ENCODE measurements around the gene MYBPC2. TPM values are rescaled to one million over a fixed set of nuclear protein-coding genes. Genes with fewer than 3 reads are reported as not detected.

MYBPC2 gene
- total RNA-seq, 2 donors from 2014 or later, result 0.05 TPM; not detected in 1

DNA sequence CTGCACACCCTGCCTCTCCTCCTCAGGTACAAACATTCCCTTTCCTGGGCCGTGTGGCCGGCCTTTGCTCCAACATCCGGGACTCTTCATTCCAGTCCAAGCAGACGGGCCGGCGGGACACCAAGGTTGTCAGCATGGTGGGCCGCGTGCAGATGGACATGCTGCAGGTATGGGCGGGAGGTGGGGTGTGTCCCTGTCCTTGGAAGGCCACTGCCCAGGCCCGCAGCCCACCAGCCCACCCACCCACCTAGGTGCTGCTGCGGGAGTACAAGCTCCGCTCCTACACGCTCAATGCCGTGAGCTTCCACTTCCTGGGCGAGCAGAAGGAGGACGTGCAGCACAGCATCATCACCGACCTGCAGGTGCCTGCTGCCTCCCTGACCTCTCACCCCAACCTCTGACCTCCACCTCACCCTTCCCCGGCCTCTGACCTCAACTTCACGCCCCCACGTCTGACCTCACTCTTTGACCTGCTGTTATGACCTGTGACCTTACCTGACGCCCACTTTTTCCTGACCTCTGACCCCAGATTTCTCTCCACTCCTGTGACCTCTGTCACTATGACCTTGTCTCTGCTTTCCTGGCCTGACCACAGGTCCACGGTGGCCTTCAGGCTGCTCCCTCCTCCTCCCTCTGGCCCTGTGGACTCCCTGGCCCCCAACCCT lies 26.4 kb upstream of the MYBPC2 start:
- DNase-seq (ENCODE audit: low spot score), result no peak

DNA sequence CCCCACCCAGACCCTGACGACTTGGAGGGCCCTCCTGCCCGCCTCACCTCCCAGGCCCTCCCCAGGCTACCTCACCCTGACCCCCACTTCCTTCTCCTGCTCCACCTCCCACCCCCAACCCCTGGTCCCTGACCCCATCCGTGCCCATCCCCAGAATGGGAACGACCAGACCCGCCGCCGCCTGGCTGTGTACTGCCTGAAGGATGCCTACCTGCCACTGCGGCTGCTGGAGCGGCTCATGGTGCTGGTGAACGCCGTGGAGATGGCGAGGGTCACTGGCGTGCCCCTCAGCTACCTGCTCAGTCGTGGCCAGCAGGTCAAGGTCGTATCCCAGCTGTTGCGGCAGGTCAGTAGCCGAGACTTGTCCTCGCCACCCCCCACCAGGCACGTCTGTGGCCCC lies 25.9 kb upstream of the MYBPC2 start:
- no peak for DNase-seq (ENCODE audit: low spot score)
- intact Hi-C loops (cut with DNase I), result no loop called here

More for the DNA sequence above, 26.4 kb upstream of the MYBPC2 start:
- intact Hi-C loops (cut with DNase I), result no loop called here

- no peak for DNase-seq (ENCODE audit: low spot score)
- intact Hi-C loops (cut with DNase I), result no loop called here
Observed at GRCh38 chr19:50409347-50409746, 23.3 kb upstream of the MYBPC2 start.

- DNase-seq (ENCODE audit: low spot score), result no peak
- intact Hi-C loops (cut with DNase I), result loop anchor here in 1 of 2 donors (10.0 kb wide), 1 partner anchor 45 kb away; the partner anchor contains the start of gene NAPSA
Observed at GRCh38 chr19:50410109-50410508, 22.6 kb upstream of the MYBPC2 start.

DNA sequence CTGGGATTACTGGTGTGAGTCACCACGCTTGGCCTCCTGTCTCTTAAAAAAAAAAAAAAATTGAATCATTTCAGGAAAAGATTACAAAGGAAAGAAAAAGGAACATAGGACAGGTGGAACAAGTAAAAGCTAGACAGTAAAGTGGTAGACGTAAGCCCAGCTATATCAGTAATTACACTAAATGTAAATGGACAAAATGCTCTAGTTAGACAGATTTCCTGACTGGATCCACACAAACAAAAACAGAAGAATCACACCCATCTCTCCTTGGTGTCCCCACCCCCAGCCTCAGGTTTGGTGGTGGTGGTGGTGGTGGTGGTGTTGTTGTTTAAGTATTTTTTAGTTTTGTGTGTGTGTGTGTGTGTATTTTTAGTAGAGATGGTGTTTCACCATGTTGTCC lies 20.3 kb upstream of the MYBPC2 start:
- DNase-seq (ENCODE audit: low spot score), result no peak
- intact Hi-C loops (cut with DNase I), result loop anchor here in 1 of 2 donors (10.0 kb wide), 1 partner anchor 48 kb away; the partner anchor contains the start of gene NAPSA

DNA sequence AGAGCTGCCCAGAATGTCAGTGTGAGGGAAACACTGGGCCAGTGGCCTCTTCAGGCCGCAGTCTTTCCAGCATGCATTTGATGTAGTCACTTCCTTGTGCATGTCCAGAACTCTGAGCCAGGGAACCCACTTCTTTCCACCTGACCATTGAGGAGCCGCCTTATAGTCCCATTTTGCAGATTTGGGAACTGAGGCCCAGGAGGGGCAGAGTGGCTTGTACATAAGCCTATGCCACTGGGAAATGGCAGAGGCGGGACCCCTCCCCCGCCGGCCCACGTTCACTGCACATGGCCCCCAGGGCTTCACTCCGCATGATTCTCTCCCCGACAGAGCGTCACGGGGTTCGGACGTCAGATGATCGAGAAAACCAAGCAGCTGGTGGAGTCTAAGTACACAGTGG lies 19.6 kb upstream of the MYBPC2 start:
- intact Hi-C loops (cut with DNase I), result loop anchor here in 1 of 2 donors (10.0 kb wide), 1 partner anchor 48 kb away; the partner anchor contains the start of gene NAPSA
- no peak for DNase-seq (ENCODE audit: low spot score)

GRCh38 chr19:50413531-50413930 lies 19.2 kb upstream of the MYBPC2 start:
- no peak for DNase-seq (ENCODE audit: low spot score)
- intact Hi-C loops (cut with DNase I), result loop anchor here in 1 of 2 donors (10.0 kb wide), 1 partner anchor 49 kb away; the partner anchor contains the start of gene NAPSA

GRCh38 chr19:50414864-50415660 lies 17.6 kb upstream of the MYBPC2 start:
- intact Hi-C loops (cut with DNase I), result loop anchor here in 1 of 2 donors (10.0 kb wide), 1 partner anchor 50 kb away; the partner anchor contains the start of gene NAPSA

DNA sequence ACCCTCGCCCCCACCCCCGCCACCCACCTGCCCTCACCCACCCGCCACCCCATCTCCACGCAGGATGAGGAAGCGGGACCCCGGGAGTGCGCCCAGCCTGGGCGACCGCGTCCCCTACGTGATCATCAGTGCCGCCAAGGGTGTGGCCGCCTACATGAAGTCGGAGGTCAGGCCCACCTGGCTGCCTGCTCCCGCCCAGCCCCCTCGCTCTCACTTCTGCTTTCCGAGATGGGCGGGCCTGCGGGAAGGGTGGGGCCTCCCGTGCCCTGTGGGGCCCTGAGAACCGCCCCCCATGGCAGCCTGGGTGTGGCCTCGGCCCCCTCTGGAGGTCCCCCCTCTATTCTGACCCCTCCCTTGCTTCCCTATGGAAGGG lies 17.0 kb upstream of the MYBPC2 start:
- intact Hi-C loops (cut with DNase I), result loop anchor here in 1 of 2 donors (10.0 kb wide), 1 partner anchor 51 kb away; the partner anchor contains the start of gene NAPSA
- DNase-seq (ENCODE audit: low spot score), result no peak

More at GRCh38 chr19:50414864-50415660, 17.6 kb upstream of the MYBPC2 start:
- DNase-seq (ENCODE audit: low spot score), result peak; percentile 94

DNA sequence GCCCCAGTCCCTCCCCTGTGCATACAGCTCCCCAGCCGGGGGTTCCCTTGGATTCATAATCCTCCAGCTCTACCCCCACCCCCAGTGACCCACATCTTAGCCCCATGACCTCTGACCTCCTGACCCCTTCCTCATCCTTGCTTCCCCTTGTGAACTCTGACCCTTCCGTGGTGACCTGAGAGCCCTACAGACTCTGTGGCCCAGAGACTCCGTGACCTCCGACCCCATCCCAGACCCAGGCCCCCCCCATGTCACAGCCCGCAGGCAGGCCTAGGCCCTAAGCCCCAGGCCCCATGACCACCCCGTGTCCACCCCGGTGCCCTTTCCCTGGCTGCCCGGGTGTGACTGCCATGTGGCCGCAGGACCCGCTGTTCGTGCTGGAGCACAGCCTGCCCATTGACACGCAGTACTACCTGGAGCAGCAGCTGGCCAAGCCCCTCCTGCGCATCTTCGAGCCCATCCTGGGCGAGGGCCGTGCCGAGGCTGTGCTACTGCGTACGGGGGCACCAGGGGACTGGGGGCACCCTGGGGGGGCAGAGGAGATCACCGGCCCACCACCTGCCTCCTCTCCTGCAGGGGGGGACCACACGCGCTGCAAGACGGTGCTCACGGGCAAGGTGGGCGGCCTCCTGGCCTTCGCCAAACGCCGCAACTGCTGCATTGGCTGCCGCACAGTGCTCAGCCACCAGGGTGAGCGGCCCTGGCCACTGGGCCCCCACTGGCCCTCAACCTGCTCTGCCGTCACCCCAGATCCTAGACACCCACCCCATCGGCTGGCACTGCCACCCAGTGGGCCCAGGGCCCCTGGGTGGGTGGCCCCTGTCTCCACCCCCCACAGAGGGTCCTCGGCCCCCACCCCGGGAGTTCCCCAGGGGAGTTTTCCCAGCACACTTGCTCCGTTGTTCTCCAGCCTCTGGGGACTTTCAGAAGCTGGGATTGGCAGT lies 16.4 kb upstream of the MYBPC2 start:
- DNase-seq (ENCODE audit: low spot score), result peak; percentile 77
- intact Hi-C loops (cut with DNase I), result loop anchor here in 1 of 2 donors (10.0 kb wide), 1 partner anchor 52 kb away; the partner anchor contains the start of gene NAPSA

GRCh38 chr19:50417111-50418081 lies 15.3 kb upstream of the MYBPC2 start:
- intact Hi-C loops (cut with DNase I), result loop anchor here in 1 of 2 donors (10.0 kb wide), 1 partner anchor 53 kb away; the partner anchor contains the start of gene NAPSA
- DNase-seq (ENCODE audit: low spot score), result no peak

- DNase-seq (ENCODE audit: low spot score), result no peak
- intact Hi-C loops (cut with DNase I), result loop anchor here in 1 of 2 donors (10.0 kb wide), 1 partner anchor 54 kb away; the partner anchor contains the start of gene NAPSA
Observed at GRCh38 chr19:50418176-50419021, 14.3 kb upstream of the MYBPC2 start, which contains the start of gene SPIB. Gene SPIB (plus strand): TSS chr19:50418938. CDS start chr19:50418963, 25 bp downstream.

- intact Hi-C loops (cut with DNase I), result loop anchor here in 1 of 2 donors (10.0 kb wide), 1 partner anchor 54 kb away; the partner anchor contains the start of gene NAPSA
Observed at GRCh38 chr19:50419022-50419579, 13.6 kb upstream of the MYBPC2 start.

GRCh38 chr19:50419580-50420035 lies 13.1 kb upstream of the MYBPC2 start:
- no peak for DNase-seq (ENCODE audit: low spot score)

More at GRCh38 chr19:50419022-50419579, 13.6 kb upstream of the MYBPC2 start:
- no peak for DNase-seq (ENCODE audit: low spot score)

DNA sequence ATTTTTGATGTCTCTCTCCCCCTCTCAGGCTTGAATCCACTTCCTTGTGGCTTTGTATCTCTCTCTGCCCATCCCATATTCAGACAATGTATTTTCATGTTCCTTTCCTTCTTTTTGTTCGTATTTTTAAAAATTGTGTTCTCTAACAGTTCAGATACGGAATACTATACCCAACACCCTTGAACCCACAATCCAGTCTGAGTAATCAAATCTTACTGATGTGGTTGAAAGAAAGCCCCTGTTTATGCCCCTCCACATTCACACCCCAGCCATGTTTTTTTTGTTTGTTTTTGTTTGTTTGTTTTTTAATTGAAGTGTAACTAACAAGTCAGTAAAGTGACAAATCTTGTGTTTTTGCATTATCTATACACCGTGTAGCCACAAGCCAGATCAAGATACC lies 12.6 kb upstream of the MYBPC2 start:
- DNase-seq (ENCODE audit: low spot score), result no peak
- intact Hi-C loops (cut with DNase I), result no loop called here

More at GRCh38 chr19:50419580-50420035, 13.1 kb upstream of the MYBPC2 start:
- intact Hi-C loops (cut with DNase I), result loop anchor here in 1 of 2 donors (10.0 kb wide), 1 partner anchor 55 kb away; the partner anchor contains the start of gene NAPSA

DNA sequence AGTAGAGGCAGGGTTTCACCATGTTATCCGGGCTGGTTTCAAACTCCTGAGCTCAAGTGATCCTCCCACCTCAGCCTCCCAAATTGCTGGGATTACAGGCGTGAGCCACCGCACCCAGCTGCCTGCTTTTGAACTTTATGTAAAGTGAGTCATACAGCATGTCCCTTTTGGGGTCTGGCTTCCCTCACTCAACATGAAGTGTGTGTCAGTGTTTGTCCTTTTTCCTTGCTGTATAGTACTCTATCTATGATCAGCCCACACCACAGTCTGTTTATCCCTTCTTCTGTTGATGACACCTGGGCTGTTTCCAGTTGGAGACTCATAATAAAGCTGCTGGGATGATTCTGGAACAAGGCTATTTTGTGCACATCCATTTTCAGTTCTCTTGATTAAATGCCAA lies 11.9 kb upstream of the MYBPC2 start:
- intact Hi-C loops (cut with DNase I), result no loop called here
- DNase-seq (ENCODE audit: low spot score), result no peak

Measured in posterior vena cava (tissue), 2 donors.